Measurements from ENCODE around the gene SPTB.

The SPTB gene

DNA sequence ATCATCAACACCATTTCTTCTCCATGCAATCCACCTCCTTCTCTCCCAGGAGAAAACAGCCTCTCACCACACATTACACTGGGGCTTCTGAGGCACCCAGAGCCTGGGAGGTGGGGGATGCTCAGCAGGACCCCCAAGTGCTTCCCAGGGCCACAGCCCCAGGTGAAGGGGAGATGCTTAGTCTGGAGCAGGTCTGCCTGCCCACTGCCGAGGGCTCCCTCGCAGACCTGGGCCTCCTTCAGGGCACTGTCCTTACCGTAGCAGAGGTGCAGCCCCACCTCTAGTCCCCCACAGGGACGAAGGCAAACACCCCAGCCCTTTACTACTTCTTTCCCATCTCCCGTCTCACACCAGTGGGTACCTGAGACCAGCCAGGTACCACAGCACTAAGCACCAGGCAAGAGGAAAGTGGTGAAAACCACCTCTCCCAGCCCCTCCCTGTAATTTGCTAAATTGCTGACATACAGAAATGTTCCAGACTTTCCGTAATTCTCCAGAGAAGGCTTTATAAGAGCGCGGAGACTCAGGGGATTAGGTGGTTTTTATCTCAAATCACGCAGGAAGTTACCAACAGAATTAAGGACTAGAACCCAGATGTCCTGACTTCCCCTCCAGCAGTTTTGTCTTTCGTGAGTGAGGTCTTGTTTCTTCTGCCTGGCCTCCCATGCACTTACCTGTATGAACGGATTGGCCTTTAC, 116.5 kb downstream of the SPTB start:
- DNase-seq: no peak

DNA sequence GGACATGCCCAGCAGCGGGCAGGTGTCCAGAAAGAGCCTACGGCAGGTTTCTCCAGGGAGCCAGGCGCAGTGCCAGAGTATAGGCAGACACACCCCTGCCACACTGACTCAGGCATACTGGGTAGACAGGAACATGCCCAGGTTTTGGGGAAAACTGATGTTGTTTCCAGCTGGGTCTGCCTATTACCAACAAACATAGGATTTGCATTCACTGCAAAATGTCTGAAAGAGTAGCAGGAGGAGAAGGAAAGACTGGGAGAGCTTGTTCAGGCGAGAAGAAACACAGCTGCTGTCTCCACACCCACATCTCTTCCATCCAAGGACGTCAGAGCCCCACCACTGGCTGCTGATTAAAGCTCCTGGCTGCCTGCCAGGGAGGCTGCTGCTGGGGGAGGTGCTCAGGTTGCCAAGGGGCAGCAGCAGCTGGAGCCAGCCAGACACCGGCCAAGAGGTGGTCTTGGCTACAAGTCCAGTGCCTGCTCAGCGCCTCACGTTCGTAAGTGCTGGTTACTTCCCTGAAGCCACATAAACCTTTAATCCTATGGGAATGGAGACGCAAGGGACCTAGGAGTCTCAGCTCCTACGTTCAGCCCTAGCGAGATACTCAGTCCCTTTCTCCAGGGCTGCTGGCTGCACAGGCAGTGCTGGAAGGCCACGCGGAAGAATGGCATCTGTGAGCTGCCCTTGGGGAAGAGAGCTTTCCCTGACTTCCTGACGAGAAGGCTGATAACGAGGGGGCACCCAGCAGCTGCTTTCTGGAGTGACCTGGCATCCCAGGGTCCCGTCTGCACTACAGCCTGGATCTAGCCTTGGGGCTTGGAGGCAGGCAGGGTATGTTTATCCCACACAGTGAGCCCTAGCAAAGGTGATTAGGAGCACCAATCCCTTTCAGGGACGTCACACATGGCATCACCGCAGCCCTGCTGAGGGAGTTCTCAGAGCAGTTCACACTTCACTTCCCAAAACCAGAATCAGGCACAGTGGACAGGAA, 117.4 kb downstream of the SPTB start:
- DNase-seq: peak; percentile 25 to 56 (median 29)

DNA sequence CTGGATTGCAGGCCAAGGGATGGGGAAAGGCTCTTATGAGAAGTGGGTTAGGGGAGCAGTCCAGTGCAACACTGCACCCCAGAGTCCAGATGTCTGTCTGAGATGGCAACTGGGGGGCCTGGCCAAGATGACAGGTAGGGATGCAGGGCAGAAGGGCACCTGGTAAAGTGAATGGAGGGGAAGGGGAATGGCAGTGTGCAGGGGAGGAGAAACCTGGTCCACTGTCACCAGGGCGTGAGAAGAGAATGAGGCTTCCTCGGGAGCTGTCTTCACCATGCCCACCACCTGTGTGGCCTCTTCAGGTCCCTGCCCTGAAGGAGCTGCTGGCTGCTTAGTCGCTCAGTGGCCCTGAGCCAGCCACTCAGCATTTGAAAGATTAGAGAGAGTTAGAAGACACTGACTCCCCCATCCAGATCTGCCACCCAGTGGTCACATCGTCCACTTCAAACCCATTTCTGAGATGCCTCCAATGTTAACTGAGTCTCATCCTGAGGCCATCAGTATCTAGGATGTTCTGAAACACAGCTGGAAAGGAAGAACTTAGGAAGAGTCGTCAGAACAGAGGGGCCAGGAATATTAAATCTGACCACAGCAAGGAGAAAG, 118.2 kb downstream of the SPTB start:
- no peak for DNase-seq

DNA sequence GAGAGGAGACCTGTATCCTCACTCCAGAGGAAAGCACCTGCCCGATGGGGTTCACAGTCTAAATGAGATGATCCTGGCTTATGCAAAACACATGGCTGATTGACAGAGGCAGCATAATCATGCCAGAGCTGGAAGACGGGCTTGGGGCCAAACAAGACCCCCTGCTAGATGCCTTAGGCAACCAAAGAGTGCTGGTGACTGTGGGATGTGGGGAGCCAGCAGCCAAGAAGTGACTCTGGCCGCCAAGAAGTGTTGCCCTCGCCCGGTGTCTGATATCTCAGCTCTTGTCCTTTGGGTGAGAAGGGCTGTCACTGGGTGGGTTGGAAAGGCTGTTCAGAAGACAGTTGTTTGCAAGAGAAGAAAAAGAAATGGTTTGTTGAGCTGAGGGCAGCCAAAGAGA, 118.8 kb downstream of the SPTB start:
- DNase-seq: no peak

DNA sequence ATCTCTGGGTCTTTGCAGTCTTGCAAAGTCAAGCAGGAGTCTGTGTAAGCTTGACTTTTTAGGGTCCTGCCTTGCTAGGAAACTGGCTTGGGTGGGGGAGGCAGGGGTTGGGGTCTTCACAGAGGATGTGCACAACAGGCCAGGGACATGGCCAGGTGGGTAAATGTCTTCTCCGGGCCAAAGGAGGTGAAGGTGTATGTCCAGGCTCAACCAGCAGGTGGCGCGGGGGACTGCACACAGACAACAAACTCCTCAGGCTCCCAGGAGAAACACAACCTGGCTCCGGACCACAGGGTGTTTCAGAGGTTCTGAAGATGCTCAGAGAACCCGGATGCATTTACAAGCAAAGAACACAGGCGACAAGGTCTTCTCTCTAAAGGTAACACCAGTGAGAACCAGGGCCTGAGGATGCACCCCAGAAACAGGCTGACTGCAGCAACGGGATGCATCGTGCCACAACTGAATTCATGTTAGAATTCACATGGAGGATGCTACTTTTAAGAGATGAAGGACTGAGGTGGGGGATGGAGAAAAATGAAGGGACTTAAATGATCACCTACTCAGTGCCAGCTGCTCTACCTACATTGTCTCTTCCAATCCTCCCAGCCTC, 119.5 kb downstream of the SPTB start:
- DNase-seq: peak; percentile 54 to 75 (median 57)

DNA sequence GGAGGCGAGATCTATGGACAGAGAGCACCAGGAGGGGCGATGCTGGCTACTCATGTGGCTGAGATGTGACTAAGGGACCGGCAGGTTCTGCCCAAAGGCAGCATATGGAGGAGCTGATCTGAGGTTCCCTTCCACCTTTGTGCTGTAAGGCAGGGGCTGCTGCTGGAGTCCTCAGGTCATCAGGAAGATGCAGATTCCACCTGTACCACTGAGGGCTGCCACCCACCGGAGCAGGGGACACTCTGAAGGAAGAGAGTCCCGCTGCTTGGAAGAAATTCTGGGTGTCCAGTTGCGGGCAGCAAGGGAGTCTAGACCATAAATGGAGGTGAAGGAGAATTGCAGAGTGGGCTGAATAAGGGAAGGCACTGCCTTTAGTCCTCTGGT, 120.2 kb downstream of the SPTB start:
- no peak for DNase-seq

DNA sequence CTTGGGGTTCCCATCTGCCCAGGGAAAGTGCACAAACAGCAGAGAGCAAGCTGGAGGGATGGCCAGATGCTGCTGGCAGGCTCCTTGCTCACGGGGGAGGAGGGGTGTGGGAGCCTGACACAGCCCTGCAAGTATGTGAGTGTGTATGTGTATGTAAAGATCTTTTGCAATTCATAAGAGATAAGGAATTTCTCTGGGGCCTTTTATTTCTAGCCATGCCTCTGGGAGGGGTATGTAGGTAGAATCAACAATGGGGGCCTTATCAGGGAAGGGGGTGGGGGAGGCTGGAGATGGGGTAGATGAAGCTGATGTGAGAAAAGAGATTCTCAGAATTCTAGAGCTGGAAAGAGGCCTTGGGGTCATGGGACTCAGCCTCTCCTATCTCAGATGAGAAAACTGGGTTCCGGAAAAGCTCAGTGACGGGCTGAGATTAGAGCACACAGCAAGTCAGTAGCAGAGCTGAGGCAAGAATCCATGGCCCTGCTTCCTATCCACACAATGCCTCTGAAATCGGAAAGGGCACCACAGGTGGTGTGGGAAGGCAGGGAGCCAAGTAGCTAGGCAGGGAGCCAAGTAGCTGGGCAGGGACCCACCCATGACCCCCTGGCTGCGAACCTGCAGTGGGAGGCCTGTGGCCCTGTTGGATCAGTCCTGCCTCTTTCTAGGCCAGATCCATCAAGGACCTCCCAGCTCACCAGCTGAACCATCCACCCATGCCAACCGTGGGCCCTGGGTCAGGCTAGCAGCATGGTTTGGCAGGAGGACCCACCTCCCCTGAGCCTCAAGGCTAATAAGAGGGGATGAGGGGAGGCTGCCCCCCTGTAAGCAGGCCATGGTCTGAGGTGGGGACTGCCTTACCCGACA, 120.8 kb downstream of the SPTB start:
- DNase-seq: no peak

DNA sequence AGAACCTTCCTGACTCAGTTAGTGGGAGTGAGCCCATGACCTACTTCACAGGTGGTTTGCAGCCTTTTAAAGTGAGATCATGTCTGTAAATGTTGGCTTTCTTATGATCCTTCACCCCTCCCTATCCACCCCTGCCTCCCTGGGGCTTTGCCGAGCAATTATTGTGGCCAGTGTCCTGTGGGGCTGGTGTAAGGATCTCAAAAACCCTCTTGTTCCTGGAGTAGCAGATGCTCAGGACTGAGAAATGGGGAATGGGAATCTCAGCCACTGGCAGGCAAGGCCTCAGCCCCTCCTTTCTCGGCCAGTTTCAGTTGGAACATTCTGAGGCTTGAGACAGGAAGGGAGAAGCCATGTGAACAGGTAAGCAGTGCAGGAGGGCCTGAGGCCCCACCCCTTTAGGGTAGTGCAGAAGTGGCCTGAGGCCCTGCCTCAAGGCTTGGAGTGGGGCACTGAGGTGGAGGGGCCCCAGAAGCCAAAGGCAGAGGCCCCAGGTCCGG, 121.6 kb downstream of the SPTB start:
- no peak for DNase-seq

DNA sequence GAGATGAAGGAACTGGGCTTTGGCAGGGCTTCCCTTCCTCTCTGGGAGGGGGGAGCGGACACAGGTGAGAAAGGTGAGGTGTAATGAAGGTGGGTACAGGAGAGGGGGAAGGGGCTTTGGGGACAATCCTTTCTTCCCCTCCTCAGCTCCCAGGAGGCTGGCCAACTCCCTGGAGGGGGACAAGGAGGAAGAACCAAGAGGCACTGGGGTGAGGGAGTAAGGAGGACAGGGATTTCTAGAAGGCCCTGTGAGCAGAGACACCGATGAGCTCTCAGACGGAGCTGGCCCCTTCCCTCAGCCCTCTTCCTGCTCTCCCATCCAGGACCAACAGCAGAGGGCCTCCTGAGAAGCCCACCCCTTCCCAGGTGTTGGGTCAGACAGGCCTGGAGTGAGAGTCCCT, 122.1 kb downstream of the SPTB start:
- no peak for DNase-seq

DNA sequence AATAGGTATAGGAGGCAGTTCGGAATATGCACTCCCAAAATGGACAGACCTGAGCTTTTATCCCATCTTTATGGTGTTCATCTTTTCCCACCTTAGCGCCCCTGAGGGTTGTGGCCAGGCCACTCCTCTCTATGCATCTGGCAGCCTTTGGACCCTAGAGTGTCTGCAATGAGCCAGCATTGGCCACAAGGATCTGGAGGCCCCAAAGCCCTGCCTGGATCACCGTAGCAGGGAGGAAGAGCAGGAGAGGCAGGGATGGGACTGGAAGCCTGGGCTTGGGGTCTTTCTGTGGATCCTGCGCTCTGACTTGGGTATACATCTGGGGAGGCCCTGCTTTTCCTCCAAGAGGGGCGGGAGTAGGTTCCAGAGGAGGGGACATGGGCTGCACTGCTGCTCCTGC, 123.0 kb downstream of the SPTB start:
- no peak for DNase-seq

DNA sequence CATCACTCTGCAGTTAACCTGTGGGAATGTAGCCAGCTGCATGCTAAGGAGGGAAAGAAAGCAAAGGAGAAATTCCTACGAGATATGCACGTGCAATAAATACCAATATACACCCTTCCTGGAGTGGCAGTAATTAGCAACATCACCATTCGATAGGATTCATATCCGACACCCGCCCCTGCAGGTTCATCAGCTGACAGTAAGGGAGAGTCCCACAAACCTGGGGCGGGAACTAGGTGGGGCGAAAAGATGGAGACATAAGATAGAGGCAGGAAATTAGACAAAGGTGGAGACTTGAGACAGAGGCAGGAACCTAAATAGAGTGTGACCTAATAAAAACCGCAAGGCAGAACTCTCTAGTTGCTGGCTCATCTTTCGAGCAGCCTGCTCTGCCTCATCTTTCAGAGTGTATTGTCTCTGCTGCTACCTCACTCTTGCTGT, 123.9 kb downstream of the SPTB start:
- DNase-seq: no peak

DNA sequence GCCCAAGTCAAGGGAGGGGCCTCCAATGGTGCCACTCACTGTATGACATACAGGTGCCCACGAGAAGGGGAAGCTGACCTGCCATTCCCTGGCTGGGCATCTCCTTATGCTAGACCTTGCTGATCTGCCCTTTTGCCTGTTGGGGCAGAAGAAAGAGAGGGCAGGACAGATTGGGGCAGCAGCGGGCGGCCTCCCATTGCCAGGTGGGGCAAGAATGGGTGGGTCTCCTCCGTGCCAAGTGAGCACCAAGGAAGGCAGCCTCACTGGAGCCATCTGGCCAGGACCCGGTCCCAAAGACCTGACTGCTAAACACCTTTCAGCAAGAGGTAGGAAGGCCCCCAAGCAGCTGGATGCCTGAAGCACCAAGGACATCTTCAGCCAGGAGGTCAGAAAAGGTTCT, 125.0 kb downstream of the SPTB start:
- no peak for DNase-seq

DNA sequence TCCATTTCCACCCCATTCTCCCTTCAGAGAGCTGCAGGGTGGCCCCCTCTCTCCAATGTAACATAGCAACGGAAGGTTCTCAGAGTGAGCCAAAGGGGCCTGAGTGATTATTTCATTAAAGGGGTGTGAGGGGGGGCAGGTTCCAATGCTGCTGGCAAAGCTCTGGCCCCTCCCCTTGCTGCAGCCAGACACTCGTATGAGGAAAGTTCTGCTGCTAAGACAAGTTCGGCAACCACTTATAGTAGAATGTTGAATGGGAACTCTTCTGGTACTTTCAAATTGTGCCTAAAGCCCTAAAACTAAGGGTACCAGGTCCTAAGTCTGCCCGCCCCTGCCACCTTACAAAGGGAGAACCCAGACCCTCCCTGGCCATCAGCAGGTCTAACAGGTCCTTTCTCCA, 125.7 kb downstream of the SPTB start:
- DNase-seq: no peak

DNA sequence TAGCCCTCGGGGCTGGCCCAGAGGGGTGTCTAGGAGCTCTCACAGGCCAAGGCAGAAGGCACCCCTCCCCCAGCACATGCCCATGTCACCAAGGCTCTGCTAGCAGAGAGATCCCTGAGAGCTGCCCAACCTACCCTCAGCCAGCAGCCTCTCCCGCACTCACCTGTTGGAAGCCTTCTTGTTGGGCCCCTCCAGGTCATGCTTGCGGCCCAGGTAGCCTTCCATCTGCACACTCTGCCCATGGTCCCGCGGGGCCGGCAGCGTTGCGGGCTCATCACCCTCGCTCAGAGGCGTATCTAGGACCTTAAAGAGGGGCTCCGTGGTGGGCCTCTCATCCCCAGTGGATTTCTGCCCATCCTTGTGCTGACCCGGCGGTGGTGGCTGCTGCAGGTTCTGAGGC, 126.3 kb downstream of the SPTB start:
- DNase-seq: no peak

DNA sequence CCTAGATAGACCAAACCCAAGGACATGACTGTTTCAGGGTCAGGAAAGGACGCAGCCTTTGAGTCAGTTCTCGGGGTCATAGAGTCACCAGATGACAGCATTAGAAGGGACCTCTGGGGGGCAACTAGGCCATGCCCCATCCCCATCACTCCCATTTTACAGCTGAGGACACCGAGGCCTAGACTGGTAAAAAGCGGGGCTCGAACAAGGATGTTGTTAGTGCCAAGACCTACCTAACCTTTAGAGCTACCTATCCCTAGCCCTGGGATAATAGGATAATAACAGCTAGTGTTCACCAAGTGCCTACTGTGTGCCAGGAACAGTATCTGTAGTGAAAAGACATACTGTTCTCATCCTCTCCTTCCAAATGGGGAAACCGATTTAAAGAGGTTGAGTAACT, 126.8 kb downstream of the SPTB start:
- no peak for DNase-seq

DNA sequence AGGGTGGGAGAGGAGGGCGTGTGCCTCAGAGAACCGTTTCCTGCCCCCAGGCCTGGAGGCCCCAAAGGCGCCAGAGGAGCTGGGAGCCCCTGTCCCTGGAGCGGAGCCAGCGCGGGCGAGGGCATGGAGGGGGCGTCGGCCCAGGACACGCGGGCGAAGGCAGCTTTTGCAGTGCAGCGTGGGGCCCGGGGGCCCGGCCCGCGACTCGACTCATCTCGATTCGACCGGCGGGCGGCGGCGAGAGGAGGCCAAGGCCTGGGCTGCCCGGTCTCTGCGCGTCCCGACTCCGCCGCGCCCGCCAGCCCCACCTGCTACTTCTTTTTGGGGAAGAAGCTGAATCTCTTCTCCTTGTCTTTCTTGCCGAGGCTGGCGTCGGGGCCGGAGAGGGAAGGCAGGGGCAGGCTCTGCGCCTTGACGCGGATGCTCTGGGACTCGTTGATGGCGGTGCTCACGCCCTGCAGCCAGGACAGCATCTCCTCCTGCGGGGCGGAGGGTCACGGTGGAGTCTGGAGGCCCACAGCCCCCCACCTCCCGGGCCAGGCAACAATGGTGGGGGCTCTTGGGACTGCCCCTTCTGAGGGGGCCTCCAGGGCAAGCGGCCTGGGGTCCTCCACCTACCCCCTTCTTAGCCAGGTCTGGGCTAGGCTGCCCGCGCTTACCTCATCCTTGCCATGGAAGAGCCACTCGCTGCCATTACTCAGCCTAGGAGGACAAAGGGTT, 130.6 kb downstream of the SPTB start:
- DNase-seq: no peak

DNA sequence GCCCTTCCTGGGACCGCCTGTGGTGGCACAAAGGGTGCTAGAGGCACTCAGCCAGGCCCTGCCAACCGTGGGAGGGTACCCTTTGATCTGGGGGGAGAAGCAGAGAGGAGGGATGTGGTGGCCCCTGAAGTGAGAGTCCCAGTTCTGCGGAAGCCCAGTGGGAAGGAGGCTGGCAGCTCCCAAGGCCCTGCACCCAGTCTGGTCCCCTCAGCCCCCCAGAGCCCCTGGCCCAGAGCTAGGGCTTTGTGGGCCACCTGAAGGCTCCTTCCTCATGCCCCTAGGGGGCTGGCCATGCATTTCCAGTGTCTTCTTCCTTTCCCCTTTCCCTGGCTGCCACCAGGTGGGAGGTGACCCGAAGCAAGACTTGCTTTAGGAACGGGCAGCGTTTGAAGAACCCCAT, 131.2 kb downstream of the SPTB start:
- DNase-seq: no peak

DNA sequence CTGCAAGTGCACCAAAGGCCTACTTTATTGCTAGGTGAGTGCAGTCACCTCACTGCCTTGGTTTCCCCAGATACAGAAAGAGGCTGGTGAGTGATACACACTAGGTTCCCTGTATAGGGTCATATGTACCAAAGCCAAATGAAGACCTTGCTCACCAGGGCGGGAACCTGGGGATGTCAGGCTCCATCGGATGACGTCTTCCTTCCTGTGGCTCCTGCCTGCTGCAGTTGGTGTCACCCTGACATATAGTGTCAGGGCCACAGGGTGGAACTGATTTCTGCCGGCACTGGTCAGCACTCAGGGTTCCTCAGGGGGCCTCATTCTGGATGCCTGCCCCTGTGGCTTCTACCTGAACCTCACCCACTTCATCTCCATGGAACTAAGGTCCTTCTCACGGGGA, 132.4 kb downstream of the SPTB start:
- DNase-seq: no peak

DNA sequence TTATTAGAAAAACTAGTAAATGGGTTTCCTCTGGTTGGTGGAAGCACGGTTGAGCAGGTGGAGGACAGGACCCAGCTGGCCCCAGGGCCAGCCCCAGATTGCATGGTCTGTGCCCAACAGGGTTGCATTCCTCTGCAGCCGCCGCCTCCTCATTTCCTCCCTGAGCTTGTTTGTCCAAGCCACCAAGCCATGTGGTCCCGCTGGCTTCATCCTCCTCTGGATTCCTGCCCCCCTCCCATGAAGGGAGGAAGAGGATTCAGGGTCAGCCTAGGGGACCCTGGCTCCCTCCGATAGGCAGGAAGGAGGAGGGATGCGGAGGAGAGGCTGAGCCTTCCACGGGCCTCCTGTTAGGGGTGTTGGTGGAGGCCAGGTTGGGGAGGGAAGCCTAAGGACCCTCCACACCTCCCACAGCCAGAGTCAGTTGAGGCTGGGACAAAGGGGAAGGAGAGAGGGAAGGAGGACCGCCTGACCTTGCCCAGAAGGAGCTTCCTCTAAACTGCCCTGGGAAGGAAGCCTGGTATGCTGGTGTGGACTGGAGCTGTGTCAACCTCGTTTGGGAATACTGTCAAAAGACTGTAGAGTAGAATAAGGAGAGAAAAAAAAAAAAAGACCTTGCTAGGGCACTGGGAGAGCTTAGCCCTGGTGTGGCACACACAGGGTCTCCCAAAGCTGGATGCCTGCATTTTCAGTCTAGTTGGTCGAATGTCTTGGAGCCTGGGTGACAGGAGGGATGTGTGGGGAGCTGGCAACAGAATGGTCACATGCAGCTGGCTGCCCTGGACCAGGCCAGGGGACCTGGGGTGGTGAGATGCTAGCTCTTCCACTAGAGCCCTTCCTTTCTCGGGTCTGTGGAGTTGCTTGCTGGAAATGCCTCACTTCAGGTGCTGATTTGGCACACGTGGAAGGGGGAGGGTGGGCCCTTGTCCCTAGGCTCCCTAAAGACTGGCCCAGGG, 133.1 kb downstream of the SPTB start:
- no peak for DNase-seq

DNA sequence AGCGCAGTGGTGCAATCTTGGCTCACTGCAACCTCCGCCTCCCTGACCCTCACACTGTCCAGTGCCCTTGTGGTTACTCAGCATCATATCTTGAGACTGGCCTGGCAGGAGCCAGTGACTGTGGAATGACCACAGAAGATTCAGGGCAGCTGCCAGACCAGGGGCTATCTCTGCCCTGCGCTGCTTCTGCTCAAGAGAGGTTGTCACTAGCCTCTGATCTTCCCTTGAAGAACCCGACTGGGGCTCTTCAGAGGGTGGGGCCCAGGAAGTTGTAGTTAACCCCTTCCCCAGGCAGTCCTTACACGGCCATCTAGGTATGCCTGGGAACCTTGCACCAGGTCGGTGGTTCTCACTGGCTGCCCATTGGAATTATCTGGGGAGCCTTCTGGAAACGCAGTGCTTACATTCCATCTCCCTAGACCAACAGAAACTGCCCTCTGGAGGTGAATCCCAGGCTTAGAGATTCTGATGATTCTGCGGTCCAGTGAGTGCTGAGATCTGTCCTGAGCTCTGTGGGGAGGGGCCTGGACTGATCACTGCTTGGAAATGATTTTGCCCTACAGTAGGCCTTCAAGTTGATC, 134.1 kb downstream of the SPTB start:
- DNase-seq: no peak
